NK-92 (cell line): ENCODE results near the gene CNPY1.

ENCODE experiments used
- DNase-seq: peaks from one replicate; lab custom pipeline; 2025; ENCODE audit not compliant: unreplicated experiment; lab: John Stamatoyannopoulos, UW

The CNPY1 gene

GRCh38 chr7:155468785-155469148 lies 77.6 kb downstream of the CNPY1 start:
- no peak for DNase-seq

- DNase-seq = no peak
These were observed 78.2 kb downstream of the CNPY1 start for GRCh38 chr7:155467846-155468784.

- no peak for DNase-seq
These were observed 79.3 kb downstream of the CNPY1 start for GRCh38 chr7:155466814-155467733.

- DNase-seq = no peak
These were observed 80.1 kb downstream of the CNPY1 start for GRCh38 chr7:155466142-155466813.

GRCh38 chr7:155465761-155466141 lies 80.6 kb downstream of the CNPY1 start:
- no peak for DNase-seq

- no peak for DNase-seq
These were observed 81.2 kb downstream of the CNPY1 start for GRCh38 chr7:155464948-155465739.

- no peak for DNase-seq
These were observed 82.2 kb downstream of the CNPY1 start for GRCh38 chr7:155464183-155464582.

- DNase-seq = no peak
These were observed 83.1 kb downstream of the CNPY1 start for GRCh38 chr7:155463114-155463811.

- no peak for DNase-seq
These were observed 84.1 kb downstream of the CNPY1 start for GRCh38 chr7:155462163-155462735.

GRCh38 chr7:155461631-155462030 lies 84.7 kb downstream of the CNPY1 start:
- no peak for DNase-seq

GRCh38 chr7:155460926-155461613 lies 85.3 kb downstream of the CNPY1 start:
- no peak for DNase-seq

- DNase-seq = no peak
These were observed 86.5 kb downstream of the CNPY1 start for GRCh38 chr7:155459700-155460461.

- no peak for DNase-seq
These were observed 87.3 kb downstream of the CNPY1 start for GRCh38 chr7:155458878-155459699.

- DNase-seq = no peak
These were observed 88.1 kb downstream of the CNPY1 start, which contains the start of gene EN2 for GRCh38 chr7:155458111-155458877. EN2 (plus strand) TSS chr7:155458129; CDS start chr7:155458378, 249 bp downstream.

- DNase-seq = no peak
These were observed 88.7 kb downstream of the CNPY1 start for GRCh38 chr7:155457544-155458110.
